ENCODE measurements around the gene MTHFD2.
"Not testable (repeated sequence)": the region's sequence is repeated elsewhere in the genome, so short reads cannot be mapped to it uniquely, and the experiment has no call there.

Gene MTHFD2

DNA sequence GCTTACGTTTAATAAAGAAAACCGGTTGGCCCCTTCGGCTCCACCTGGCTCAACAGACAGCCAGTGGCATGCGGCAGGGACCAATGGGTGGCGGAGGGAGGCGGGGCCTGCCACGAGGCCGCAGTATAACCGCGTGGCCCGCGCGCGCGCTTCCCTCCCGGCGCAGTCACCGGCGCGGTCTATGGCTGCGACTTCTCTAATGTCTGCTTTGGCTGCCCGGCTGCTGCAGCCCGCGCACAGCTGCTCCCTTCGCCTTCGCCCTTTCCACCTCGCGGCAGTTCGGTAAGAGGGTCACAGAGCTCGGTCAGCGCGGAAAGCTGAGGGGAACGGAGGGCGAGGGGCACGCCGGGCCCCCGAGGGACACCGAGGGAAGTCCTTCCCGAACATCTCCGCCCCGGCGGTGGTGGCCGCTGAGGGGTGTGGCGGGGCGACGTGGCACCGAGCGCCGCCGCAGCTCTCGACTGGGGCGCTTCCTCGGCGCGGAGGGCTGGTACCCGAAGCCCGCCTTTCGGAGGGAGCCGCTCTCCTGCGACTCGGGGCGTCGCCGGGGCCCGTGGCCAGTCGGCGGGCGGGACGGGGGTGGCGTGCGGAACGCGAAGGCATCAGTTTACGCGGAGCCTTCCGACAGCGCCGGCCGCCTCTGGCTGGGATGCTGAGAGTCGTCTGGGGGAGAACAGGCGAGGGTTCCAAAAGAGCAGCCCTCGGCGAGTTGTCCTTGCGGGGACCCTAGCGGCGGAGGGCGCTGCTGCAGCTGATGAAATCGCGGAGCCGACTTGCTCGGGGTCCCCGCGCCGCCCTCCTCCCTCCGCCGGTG lies at the start of gene MTHFD2:
MTHFD2 (plus strand) TSS at position 155 of the 814 bp plus-strand sequence; CDS start at position 182, 27 bp downstream.
- DNase-seq (ENCODE audit: low read depth) = peak; percentile 97

DNA sequence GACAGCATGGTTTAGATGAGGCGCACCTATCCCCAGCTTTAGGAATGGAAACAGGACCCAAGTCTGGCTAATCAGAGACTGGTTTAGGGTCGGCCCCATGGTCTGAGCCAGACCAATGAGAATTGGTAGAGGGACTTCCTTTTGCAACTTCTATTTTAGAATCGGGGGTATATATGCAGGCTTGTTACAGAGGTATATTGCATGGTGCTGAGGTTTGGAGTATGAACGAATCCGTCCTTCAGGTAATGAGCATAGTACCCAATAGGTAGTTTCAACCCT lies 49.2 kb upstream of the MTHFD2 start:
- no peak for DNase-seq (ENCODE audit: low read depth)

DNA sequence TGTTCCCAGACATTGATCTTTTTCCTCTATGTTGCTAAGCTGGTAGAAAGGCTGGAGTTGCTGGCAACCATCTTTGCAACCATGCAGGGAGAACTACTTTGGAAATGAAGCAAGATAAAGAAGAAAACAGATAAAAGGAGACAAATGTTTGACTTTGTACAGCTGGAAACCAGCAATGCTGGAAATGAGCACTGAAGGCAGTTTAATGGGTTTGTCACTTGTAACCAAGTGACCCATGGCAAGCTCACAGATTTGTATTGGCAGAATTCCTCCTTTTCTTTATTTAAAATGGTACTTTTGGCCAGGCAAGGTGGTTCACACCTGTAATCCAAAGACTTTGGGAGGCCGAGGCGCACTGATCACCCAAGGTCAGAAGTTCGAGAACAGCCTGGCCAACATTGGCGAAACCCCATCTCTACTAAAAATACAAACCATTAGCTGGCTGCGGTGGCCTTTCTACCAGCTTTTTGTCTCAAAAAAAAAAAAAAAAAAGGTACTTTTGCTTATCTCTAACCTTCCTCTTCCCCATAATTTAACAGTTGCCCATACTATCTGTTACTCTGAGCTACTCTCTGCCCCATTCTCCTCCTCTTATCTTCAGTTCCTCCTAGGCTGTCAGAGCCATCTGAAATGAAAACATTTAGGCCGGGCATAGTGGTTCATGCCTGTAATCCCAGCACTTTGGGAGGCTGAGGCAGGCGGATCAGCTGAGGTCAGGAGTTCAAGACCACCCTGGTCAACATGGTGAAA lies 48.7 kb upstream of the MTHFD2 start:
- no peak for DNase-seq (ENCODE audit: low read depth)

DNA sequence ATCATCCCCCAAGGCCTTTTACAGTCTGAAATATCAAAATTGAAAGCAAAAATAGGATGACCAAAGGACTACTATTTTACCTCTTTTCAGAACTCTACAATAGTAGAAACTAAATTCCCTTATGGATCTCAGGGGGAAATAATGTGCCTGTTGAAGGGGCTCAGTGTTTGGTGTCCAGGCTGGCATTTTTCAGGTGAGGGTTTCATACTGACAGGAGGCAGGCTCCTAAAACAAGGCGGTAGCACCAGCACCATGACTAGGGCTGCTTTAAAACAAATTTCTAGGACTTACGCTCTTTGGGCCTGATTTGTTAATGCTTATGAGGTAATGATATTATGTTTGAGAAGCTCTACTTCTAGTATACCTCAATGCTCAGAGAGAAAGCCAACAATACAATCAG lies 45.5 kb upstream of the MTHFD2 start:
- no peak for DNase-seq (ENCODE audit: low read depth)

GRCh38 chr2:74155830-74156229 lies 42.6 kb upstream of the MTHFD2 start:
- no peak for DNase-seq (ENCODE audit: low read depth)

GRCh38 chr2:74162951-74163350 lies 35.5 kb upstream of the MTHFD2 start:
- no peak for DNase-seq (ENCODE audit: low read depth)

- DNase-seq (ENCODE audit: low read depth) = no peak
These were observed 33.7 kb upstream of the MTHFD2 start for GRCh38 chr2:74164761-74165160.

- no peak for DNase-seq (ENCODE audit: low read depth)
These were observed 29.7 kb upstream of the MTHFD2 start for GRCh38 chr2:74168739-74169138.

DNA sequence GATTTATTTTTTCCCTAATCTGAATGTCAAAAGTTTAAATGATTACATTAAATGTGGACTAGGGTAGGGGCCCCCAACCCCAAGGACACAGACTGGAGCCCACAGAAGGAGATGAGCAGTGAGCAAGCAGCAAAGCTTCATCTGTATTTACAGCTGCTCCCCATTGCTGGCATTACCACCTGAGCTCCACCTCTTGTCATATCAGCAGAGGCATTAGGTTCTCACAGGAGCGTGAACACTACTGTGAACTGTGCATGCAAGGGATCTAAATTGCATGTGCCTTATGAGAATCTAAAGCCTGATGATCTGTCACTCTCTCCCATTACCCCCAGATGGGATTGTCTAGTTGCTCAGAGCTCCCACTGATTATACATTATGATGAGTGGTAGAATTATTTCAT lies 23.5 kb upstream of the MTHFD2 start:
- DNase-seq (ENCODE audit: low read depth) = no peak

DNA sequence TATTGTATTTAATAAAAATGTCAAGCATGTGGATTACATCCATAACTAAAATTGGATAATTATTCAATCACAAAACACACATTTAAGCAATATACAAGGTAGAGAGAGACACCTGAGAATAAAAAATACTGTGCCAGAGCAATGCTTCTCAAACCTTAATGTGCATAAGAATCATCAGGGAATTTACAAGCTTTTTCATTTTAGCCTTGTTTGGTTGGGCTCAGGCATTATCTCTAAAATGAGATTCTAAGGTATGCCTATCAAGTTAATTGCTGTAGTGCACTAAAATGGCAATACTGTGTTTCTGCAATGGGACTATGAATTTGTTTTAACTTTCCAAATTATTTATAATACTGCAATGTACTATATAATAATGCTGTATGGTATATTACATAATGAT lies 20.7 kb upstream of the MTHFD2 start:
- no peak for DNase-seq (ENCODE audit: low read depth)

DNA sequence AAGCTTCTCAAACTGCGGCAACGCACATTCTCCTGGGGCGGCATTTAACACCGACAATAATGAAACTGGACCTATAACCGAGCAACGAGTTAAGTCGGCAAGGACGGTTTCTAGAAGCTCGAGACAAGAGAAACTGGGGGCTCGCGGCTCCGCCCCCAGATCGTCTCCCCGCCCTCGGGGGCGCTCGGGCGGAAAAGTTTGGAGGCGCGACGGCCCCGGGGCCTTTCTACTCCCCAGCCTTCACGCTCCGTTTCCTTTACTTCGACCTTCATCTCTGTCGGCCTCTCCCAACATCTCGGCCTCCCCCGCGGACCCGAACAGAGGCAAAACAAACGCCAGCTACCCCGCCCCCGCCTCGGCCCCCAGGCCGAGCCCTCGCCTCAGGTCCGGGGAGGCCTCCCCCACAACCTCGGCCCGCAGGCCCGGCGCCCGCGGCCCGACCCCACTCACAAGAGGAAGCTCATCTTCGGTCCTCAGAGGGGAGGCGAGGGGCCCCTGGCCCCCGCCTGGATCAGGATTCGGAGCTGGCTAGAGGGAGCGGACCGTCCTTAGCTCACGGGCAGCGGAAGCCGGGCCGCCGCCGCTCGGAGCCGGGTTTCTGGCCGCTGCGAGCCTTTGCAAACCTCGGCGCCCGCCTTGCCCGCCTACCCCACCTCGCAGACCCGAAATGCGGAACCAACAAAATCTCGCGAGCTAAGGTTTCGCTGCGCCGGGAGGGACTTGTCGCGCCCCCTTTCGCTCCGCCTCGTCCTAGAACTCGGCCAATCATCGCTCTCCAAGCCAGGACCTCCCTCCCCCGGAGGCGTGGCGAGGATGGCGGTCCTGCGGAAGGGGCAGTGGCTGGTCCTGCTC lies 20.0 kb upstream of the MTHFD2 start, which contains the start of gene MOB1A:
MOB1A (minus strand) TSS at position 669 of the 852 bp plus-strand sequence; CDS start at position 464, 205 bp downstream.
- peak; percentile 97 for DNase-seq (ENCODE audit: low read depth)

DNA sequence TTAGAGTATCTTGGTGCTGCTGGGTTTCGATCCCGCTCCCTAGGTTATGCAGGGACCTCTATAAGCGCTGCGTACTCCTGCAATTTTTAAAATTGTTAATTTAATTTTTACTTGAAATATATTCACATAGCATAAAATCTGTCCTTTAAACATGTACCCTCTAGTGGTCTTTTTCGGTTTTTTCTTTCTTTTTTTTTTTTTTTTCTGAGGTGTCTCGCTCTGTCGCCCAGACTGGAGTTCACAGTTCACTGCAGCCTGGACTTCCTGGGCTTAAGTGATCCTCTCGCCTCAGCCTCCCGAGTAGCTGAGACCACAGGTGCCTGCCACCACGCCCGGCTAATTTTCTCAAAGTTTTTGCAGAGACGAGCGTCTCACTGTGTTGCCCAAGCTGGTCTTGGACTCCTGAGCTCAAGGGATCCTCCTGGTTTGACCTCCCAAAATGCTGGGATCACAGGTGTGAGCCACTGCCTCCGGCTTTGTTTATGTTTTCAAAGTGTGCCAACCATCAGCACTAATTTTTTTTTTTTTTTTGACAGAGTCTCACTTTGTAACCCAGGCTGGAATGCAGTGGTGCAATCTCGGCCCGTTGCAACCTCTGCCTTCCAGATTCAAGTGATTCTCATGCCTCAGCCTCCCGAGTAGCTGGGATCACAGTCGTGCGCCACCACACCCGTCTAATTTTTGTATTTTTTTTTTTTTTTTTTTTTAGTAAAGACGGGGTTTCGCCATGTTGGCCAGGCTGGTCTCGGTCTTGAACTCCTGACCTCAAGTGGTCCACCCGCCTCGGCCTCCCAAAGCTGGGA lies 19.2 kb upstream of the MTHFD2 start:
- DNase-seq (ENCODE audit: low read depth) = no peak

GRCh38 chr2:74181739-74182138 lies 16.7 kb upstream of the MTHFD2 start:
- DNase-seq (ENCODE audit: low read depth) = no peak

- DNase-seq (ENCODE audit: low read depth) = no peak
These were observed 14.5 kb upstream of the MTHFD2 start for GRCh38 chr2:74183878-74184277.

DNA sequence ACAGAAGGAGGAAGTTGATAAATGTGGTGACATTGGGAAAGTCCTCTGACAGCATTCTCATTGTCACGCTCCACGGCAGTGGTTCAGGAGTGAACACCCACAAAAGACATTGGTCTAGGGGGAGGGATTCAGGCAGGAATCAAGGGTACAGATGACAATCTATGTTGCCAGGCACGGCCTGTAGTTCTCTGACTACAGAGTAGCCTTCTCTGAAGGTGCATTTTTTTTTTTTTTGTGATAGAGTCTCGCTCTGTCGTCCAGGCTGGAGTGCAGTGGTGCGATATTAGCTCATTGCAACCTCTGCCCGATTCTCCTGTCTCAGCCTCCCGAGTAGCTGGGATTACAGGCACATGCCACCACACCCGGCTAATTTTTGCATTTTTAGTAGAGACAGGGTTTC lies 12.4 kb upstream of the MTHFD2 start:
- DNase-seq (ENCODE audit: low read depth) = no peak

DNA sequence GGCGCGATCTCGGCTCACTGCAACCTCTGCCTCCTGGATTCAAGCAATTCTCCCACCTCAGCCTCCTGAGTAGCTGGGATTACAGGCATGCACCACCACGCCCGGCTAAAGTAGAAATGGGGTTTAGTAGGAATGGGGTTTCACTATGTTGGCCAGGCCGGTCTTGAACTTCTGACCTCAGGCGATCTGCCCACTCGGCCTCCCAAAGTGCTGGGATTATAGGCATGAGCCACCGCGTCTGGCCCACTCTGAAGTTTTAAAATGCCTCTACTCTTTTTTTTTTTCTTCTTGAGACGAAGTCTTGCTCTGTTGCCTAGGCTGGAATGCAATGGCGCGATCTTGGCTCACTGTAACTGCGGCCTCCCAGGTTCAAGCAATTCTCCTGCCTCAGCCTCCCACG lies 11.7 kb upstream of the MTHFD2 start:
- DNase-seq (ENCODE audit: low read depth) = not testable (repeated sequence)

- DNase-seq (ENCODE audit: low read depth) = no peak
These were observed 10.3 kb upstream of the MTHFD2 start for GRCh38 chr2:74188018-74188601.

- no peak for DNase-seq (ENCODE audit: low read depth)
These were observed 9.7 kb upstream of the MTHFD2 start for GRCh38 chr2:74188696-74189095.

DNA sequence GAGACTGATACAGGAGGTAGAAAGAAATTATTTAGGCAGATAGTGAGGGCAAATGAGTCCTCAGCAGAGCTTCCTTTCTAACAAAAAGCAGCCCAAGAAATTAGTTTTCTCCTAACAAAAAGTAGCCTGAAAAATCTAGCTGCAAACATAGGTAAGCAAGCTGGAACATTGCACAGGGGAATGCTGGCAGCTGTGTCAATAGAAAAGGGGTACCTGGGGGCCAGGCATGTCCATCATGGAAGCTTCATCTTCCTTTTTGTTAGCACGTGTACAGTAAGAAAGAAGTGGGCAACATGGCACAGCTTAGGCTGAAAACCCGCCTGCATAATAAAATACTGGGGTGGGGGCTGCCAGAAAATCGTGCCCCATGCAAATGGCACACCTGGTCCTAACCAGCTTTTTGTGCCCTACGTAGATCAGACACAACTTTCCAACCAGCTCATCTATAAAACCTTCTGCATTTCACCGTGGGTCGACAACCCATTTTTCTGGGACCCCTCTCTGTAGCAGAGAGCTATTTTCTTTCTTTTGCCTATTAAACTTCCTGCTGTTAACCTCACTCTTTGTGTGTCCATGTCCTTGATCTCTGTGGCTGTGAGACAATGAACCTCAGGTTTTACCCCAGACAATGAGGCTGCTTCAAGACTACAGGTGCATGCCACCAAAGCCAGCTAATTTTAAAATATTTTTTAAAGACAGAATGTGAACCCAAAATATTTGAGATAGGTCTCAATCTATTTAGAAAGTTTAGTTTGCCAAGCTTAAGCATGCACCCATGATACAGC lies 6.6 kb upstream of the MTHFD2 start:
- no peak for DNase-seq (ENCODE audit: low read depth)

GRCh38 chr2:74194799-74195198 lies 3.6 kb upstream of the MTHFD2 start:
- DNase-seq (ENCODE audit: low read depth) = no peak

- no peak for DNase-seq (ENCODE audit: low read depth)
These were observed 1.4 kb upstream of the MTHFD2 start for GRCh38 chr2:74197049-74197448.

Data from fibroblast of the conjunctiva (primary cell).